Measurements from ENCODE around the gene PRKN. TPM values are rescaled to one million over a fixed set of nuclear protein-coding genes. Genes with fewer than 3 reads are reported as not detected.

Gene PRKN
- total RNA-seq, 1 experiment from 2014 or later, result 0.46 TPM

DNA sequence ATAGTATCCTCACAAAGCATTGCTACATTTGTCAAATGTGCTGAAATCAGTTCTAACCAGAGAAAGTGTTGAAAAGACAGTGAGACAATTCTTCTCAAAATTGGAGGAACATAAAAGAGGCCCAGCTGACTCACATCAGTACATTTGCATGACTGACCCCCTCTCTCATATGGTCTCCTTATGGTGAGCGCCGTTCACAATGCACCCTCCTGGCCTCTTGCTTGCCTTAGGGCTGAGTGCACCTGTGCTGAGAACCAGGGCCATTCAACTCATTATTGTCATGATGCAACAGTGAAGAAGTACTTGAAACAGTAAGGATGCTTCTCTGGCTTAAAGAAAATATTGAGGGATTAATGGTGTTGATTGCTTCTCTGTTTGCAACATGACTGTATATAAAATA lies 1078.5 kb downstream of the PRKN start:
- intact Hi-C loops (cut with micrococcal nuclease; ENCODE audit: unreplicated experiment), result no loop called here

DNA sequence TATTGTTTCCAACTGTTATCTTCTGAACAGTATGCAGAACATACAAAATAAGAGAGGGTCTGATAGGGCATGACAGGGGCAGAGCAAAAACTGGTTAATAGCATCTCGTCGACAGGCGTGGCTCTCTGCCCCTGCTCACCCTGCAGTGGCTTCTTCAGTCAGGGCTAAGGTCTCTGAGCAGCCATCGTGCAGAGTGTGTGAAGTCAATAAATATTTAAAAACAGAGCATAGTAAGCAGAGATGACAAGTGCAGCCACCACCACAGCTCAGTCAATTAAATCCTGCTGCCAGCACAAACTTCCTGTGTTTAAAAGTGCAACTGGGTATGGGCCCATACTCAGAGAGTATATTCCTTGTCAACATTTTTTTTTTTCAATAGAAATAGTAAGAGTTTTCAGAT lies 1080.3 kb downstream of the PRKN start:
- Histone ChIP-seq H3K36me3 (ENCODE audit: control insufficient read depth, insufficient read depth, low read length) (no peaks in the 10 kb centered on the region), H3K27ac (ENCODE audit: low read length) (no peak overlapping the region), H3K27me3 (ENCODE audit: control insufficient read depth, insufficient read depth, low read length) (no peaks in the 10 kb centered on the region), H3K4me1 (ENCODE audit: control insufficient read depth, insufficient read depth, low read length) (no peaks in the 10 kb centered on the region), H3K4me3 (ENCODE audit: low read depth in 2 of 2, low read length in 2 of 2) (no peak overlapping the region), H3K9me3 (ENCODE audit: control insufficient read depth, insufficient read depth, low read depth, low read length) (no peaks in the 10 kb centered on the region)
- intact Hi-C loops (cut with micrococcal nuclease; ENCODE audit: unreplicated experiment) (no loop called here), in situ Hi-C loops (cut with HindIII; ENCODE audit: low pct_unique_long_range_greater_than_20kb, low sequenced_read_pairs) (no loop called here)
- ChIA-PET CTCF (no interaction called here), POLR2A (no interaction called here)
- no peak for DNase-seq (ENCODE audit: low read depth, low spot score)
- ATAC-seq, result no peak
- no TSS peak for BruUV-seq (replicated peaks)
- TF ChIP-seq, protein P1, sequence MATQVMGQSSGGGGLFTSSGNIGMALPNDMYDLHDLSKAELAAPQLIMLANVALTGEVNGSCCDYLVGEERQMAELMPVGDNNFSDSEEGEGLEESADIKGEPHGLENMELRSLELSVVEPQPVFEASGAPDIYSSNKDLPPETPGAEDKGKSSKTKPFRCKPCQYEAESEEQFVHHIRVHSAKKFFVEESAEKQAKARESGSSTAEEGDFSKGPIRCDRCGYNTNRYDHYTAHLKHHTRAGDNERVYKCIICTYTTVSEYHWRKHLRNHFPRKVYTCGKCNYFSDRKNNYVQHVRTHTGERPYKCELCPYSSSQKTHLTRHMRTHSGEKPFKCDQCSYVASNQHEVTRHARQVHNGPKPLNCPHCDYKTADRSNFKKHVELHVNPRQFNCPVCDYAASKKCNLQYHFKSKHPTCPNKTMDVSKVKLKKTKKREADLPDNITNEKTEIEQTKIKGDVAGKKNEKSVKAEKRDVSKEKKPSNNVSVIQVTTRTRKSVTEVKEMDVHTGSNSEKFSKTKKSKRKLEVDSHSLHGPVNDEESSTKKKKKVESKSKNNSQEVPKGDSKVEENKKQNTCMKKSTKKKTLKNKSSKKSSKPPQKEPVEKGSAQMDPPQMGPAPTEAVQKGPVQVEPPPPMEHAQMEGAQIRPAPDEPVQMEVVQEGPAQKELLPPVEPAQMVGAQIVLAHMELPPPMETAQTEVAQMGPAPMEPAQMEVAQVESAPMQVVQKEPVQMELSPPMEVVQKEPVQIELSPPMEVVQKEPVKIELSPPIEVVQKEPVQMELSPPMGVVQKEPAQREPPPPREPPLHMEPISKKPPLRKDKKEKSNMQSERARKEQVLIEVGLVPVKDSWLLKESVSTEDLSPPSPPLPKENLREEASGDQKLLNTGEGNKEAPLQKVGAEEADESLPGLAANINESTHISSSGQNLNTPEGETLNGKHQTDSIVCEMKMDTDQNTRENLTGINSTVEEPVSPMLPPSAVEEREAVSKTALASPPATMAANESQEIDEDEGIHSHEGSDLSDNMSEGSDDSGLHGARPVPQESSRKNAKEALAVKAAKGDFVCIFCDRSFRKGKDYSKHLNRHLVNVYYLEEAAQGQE (IDR thresholded peaks at IDR 0.05; ENCODE audit: insufficient read depth in 1 of 2, low read depth in 2 of 2, low read length in 1 of 2), result no peak
- no peak for TF ChIP-seq SIN3A (IDR thresholded peaks at IDR 0.05; ENCODE audit: borderline replicate concordance, insufficient read depth, low read depth, low read length)
- TF ChIP-seq TCF7L2 (IDR thresholded peaks at IDR 0.05; ENCODE audit: low read depth, low read length), result no peak
- TF ChIP-seq POLR2AphosphoS5 (IDR thresholded peaks at IDR 0.05; ENCODE audit: low read depth, low read length), result no peak
- TF ChIP-seq, protein P2, sequence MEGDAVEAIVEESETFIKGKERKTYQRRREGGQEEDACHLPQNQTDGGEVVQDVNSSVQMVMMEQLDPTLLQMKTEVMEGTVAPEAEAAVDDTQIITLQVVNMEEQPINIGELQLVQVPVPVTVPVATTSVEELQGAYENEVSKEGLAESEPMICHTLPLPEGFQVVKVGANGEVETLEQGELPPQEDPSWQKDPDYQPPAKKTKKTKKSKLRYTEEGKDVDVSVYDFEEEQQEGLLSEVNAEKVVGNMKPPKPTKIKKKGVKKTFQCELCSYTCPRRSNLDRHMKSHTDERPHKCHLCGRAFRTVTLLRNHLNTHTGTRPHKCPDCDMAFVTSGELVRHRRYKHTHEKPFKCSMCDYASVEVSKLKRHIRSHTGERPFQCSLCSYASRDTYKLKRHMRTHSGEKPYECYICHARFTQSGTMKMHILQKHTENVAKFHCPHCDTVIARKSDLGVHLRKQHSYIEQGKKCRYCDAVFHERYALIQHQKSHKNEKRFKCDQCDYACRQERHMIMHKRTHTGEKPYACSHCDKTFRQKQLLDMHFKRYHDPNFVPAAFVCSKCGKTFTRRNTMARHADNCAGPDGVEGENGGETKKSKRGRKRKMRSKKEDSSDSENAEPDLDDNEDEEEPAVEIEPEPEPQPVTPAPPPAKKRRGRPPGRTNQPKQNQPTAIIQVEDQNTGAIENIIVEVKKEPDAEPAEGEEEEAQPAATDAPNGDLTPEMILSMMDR (IDR thresholded peaks at IDR 0.05), result no peak

More for the DNA sequence above, 1078.5 kb downstream of the PRKN start:
- DNase-seq (ENCODE audit: low read depth, low spot score) (no peak), ATAC-seq (no peak)
- in situ Hi-C loops (cut with HindIII; ENCODE audit: low pct_unique_long_range_greater_than_20kb, low sequenced_read_pairs), result no loop called here
- no TSS peak for BruUV-seq (replicated peaks)
- Histone ChIP-seq H3K4me3 (ENCODE audit: low read depth in 2 of 2, low read length in 2 of 2) (no peak overlapping the region), H3K27me3 (ENCODE audit: control insufficient read depth, insufficient read depth, low read length) (no peaks in the 10 kb centered on the region), H3K4me1 (ENCODE audit: control insufficient read depth, insufficient read depth, low read length) (no peaks in the 10 kb centered on the region), H3K9me3 (ENCODE audit: control insufficient read depth, insufficient read depth, low read depth, low read length) (no peaks in the 10 kb centered on the region), H3K27ac (ENCODE audit: low read length) (no peak overlapping the region), H3K36me3 (ENCODE audit: control insufficient read depth, insufficient read depth, low read length) (no peaks in the 10 kb centered on the region)
- ChIA-PET POLR2A (no interaction called here), CTCF (no interaction called here)
- TF ChIP-seq, protein P1 (IDR thresholded peaks at IDR 0.05; ENCODE audit: insufficient read depth in 1 of 2, low read depth in 2 of 2, low read length in 1 of 2), result no peak
- TF ChIP-seq POLR2AphosphoS5 (IDR thresholded peaks at IDR 0.05; ENCODE audit: low read depth, low read length) (no peak), SIN3A (IDR thresholded peaks at IDR 0.05; ENCODE audit: borderline replicate concordance, insufficient read depth, low read depth, low read length) (no peak), TCF7L2 (IDR thresholded peaks at IDR 0.05; ENCODE audit: low read depth, low read length) (no peak)
- TF ChIP-seq, protein P2 (IDR thresholded peaks at IDR 0.05), result no peak
